ENCODE results near the gene FAIM.

GRCh38 chr3:138578141-138578540, 30.4 kb upstream of the FAIM start:
- TF ChIP-seq, protein P1, sequence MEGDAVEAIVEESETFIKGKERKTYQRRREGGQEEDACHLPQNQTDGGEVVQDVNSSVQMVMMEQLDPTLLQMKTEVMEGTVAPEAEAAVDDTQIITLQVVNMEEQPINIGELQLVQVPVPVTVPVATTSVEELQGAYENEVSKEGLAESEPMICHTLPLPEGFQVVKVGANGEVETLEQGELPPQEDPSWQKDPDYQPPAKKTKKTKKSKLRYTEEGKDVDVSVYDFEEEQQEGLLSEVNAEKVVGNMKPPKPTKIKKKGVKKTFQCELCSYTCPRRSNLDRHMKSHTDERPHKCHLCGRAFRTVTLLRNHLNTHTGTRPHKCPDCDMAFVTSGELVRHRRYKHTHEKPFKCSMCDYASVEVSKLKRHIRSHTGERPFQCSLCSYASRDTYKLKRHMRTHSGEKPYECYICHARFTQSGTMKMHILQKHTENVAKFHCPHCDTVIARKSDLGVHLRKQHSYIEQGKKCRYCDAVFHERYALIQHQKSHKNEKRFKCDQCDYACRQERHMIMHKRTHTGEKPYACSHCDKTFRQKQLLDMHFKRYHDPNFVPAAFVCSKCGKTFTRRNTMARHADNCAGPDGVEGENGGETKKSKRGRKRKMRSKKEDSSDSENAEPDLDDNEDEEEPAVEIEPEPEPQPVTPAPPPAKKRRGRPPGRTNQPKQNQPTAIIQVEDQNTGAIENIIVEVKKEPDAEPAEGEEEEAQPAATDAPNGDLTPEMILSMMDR (conservative IDR thresholded peaks at IDR 0.05; ENCODE audit: low read depth, low read length) = no peak
- no peak for TF ChIP-seq EZH2 (IDR thresholded peaks at IDR 0.05; ENCODE audit: low read length, unreplicated experiment)
